Right lung (tissue), 5 donors: ENCODE results near the gene TMEM154. TPM values are rescaled to one million over a fixed set of nuclear protein-coding genes. Genes with fewer than 3 reads are reported as not detected.

Experiments used
- polyA plus RNA-seq, 5 donors: library from polyadenylated mRNA; unstranded; fragments of 120-200 nt; gene quantifications; one replicate each; pipeline versions ENCODE4 v1.2.1 to v1.2.3, GENCODE V29; 2013; ENCODE audit warnings: inconsistent platforms in 1 of 5, low replicate concordance in 1 of 5; ENCODE audit not compliant: insufficient read length in 5 of 5, insufficient read depth in 1 of 5

The TMEM154 gene
- polyA plus RNA-seq, 5 donors, result 1.0 to 2.9 (median 1.8) TPM

Other genes with a start within 250 kb of the TMEM154 start
- 10 to 100 TPM; 22.3 to 41.8 (median 34.1) TPM for gene FBXW7, start 143.9 kb downstream of the TMEM154 start, polyA plus RNA-seq
- 1 to 10 TPM; 1.2 to 1.9 (median 1.5) TPM for gene TIGD4, start 99.7 kb upstream of the TMEM154 start, polyA plus RNA-seq
- gene ARFIP1, start 100.0 kb upstream of the TMEM154 start, polyA plus RNA-seq, result 10 to 100 TPM; 41.4 to 56.6 (median 47.8) TPM